OCI-M1 (cell line): Measurements from ENCODE around the gene NME3.
A peak's percentile ranks its signal among the peaks of the same experiment; 100 is the strongest.

Source experiments
- DNase-seq: peaks from one replicate; lab custom pipeline; 2025; lab: John Stamatoyannopoulos, UW

The NME3 gene

DNA sequence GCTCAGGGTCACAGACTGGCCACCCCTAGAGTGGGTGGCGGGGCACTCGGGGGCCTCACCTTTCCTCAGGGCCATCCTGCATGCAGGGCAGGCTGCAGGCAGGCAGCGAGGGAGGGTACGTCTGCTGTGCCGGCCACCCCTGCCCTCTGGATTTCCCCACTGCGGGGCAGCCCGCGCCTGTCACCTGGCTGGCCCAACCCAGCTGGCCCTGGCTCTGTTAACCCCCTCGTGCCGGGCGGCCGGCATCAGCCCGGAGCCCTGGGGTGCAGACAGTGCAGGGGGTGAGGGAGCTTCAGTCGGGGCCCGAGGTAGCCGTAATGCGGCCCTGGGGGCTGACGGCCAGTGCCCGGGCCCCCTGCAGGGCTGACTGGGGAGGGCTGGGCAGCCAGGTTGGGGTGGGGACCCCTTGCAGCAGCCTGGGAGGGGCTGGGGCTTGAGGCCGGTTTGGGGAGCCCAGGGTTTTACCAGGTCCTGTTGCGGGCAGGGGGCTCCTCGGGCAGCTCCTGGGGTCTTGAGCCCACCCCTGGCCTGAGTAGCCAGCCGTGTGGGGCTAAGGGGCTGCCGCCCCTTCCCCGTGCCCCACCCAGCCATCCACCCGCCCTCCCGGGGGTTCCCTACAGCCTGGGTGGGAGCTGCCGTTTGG lies 22.4 kb upstream of the NME3 start, which contains the start of gene IGFALS:
IGFALS (minus strand) TSS at position 128 of the 643 bp plus-strand sequence; CDS start at position 75, 53 bp downstream.
- no peak for DNase-seq

- no peak for DNase-seq
These were observed 21.7 kb upstream of the NME3 start for GRCh38 chr16:1792836-1793577.

- no peak for DNase-seq
These were observed 20.8 kb upstream of the NME3 start for GRCh38 chr16:1791943-1792812.

- no peak for DNase-seq
These were observed 20.1 kb upstream of the NME3 start for GRCh38 chr16:1791256-1791942.

GRCh38 chr16:1790611-1791255 lies 19.4 kb upstream of the NME3 start:
- DNase-seq = no peak

- DNase-seq = no peak
These were observed 18.9 kb upstream of the NME3 start for GRCh38 chr16:1790261-1790610.

DNA sequence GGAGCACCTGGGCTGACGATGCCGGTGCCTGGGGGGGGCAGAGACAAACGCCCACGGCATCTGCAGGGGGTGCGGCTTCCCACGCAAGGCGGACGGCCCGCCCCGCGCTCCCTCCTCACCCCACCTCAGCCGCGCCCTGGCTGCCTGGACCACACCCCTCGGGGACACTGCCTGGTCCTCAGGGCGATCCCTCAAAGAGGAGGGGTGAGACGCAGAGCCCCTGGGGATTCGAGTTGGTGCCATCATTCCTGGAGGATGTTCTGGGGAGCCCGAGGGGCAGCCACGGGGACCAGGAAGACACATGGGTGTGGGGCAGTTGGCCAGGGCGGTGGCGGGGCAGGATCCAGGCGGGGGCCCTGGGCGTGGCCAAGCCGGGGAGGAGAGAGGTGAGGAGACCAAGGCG lies 18.3 kb upstream of the NME3 start:
- DNase-seq = no peak

- DNase-seq = no peak
These were observed 17.4 kb upstream of the NME3 start for GRCh38 chr16:1788708-1789100.

DNA sequence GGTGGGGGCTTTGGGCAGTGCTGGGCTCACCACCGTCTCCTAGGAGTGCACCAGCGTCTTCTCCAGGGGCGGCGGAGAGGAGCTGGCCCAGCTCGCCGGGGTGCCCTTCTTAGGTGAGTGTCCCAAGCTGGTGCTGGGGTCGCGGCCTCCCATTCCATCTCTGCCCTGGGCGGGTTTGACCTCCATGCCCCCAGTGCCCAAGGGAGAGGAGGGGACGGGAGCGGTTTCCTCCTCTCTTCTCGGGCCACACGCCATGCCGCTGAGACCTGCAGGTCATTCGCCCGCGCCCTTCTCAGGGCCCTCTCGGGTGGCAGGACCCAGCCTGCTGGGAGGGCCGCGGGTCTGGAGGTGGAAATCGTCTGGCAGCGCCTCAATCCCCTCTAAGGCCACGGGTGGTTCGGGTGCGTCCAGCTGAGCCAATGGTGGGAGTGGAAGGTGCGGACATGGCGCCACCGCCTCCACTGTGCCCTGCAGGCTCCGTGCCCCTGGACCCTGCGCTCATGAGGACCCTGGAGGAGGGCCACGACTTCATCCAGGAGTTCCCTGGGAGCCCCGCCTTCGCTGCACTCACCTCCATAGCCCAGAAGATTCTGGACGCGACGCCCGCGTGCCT lies 16.9 kb upstream of the NME3 start:
- no peak for DNase-seq

- DNase-seq = no peak
These were observed 16.2 kb upstream of the NME3 start for GRCh38 chr16:1787322-1788094.

GRCh38 chr16:1787056-1787321 lies 15.6 kb upstream of the NME3 start:
- DNase-seq = no peak

DNA sequence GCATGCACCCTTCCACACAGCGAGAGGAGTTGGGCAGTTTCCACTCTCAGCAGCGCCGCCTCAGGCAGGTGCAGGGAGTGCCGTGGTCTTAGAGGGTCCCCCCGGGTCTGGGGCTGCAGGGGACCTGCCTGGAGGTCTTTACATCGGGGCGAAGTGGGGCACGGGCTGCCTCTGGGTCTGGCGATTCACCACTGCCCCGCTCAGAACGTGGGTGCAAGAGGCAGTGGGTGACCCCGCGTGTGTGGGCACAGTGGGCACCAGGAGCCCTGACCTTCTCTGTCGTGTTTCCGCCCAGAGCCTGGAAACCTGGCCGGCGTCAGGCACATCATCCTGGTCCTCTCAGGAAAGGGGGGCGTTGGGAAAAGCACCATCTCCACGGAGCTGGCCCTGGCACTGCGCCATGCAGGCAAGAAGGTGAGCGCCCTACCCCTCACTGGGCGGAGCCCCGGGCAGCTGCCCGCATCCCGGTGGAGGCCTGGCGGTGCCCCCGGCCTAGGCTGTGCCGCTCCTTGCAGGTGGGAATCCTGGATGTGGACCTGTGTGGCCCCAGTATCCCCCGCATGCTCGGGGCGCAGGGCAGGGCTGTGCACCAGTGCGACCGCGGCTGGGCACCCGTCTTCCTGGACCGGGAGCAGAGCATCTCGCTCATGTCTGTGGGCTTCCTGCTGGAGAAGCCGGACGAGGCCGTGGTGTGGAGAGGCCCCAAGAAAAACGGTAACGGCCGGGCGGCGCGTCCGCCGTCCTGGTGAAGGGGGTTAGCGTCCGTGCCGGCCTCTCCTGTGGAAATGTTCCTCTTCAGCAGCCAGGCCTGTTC lies 15.1 kb upstream of the NME3 start:
- DNase-seq = no peak

DNA sequence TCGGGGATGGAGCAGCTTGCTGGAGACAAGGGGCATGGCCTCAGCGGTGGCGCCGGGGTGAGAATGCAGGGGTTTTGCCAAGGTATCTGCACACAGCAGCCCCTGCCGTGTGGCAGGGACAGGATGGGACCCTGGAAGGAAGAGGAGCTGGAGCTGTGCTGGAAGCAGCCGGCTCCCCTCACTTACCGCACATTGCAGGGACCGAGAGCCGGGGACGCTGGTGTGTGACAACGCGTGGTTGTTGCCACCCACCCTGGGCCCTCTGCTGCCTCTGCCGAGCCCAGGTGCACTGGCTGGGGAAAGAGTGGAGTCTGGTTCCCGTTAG lies 14.5 kb upstream of the NME3 start:
- no peak for DNase-seq

DNA sequence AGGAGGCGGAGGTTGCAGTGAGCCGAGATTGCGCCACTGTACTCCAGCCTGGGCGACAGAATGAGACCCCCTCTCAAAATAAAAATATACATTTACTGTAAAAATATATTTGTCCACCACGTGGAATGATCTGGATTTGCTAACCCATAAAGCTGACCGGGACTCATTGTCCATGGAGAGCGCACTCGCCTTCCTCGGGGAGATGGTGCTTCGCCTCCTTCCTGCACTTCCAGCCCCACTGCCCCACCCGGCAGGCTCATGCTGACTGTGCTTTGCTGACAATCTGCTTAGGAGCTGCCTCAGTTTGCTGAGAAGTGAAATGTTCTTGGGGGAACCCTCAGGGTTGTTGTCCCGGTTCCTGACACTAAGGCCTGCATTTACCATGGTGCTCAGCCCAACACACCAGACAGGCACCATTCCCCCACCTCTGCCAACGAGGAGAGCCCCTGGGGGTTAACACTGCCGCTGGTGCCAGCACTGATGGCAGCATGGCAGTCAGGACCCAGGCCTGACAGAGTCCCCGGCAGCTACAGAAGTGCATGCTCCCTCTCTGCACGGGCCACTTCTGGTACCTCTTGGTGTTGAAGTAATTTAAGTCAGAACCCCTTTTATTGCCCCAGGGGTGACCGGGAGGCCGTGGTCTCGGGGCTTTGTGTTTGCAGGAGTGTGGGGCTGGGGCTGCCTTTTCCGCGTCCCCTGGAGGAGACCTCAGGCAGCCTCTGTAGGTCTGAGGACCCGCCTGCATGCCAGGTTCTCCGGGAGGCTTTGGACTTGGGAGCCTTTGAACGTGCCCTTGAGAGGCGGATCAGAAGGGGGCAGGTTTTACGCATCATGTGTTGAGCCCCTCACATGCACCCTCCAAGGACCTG lies 13.9 kb upstream of the NME3 start:
- DNase-seq = no peak

GRCh38 chr16:1782408-1783264 lies 11.3 kb upstream of the NME3 start, which contains the start of the genes NUBP2 and SPSB3:
NUBP2 (plus strand) TSS chr16:1782960; CDS start chr16:1783021, 61 bp downstream.
SPSB3 (minus strand) TSS chr16:1782571; CDS start chr16:1781483, 1,088 bp downstream.
- DNase-seq = peak; percentile 100

DNA sequence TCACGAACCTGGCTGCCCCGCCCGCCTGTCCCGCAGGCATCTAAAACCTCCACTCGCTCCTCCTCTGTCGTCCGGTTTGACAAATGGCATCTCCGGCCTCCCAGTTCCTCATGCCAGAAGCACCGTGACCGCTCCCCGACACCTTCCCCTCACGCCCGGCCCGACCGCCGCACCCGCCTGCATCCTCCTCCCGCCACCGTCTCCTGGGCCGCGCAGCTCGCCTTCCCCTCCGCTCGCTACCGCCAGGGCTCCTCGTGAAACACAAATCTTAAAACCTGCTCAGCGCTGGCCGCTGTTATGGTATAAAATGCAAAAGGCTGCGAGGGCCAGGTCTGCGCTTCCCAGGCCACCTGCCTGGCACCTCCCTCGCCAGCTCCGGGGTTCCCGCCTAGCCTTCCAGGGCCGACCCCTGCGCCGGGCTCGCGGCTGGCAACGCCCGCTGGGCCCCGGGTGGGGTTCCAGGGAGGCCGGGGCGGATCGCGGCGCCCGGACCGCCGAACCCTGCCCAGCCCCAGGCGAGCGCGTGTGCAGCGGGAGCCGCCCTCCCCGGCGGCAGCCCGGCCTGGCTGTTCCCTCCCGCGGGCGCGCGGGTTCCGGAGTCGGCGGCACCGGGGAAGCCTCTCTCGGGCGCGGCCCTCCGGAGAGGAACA lies 10.5 kb upstream of the NME3 start:
- peak; percentile 47 for DNase-seq

GRCh38 chr16:1781254-1781653 lies 9.9 kb upstream of the NME3 start:
- no peak for DNase-seq
